HepG2 (cell line): ENCODE data around the gene KLF3. TPM values are rescaled to one million over a fixed set of nuclear protein-coding genes. Genes with fewer than 3 reads are reported as not detected.

Experiments used
- ARID5B ChIP-seq: IDR thresholded peaks from 2 replicates; pipeline ENCODE4 v1.4.0; 2020; ENCODE audit warnings: mild to moderate bottlenecking, missing genetic modification reagents
- CBFB ChIP-seq: sonication (generic); formaldehyde crosslinking; IDR thresholded peaks from 2 replicates; pipeline ENCODE4 v1.4.0; 2020; ENCODE audit warnings: missing genetic modification reagents
- CEBPG ChIP-seq: IDR thresholded peaks from 2 replicates; pipeline ENCODE4 v1.6.1; 2016
- E2F1 ChIP-seq: sonication (generic); formaldehyde crosslinking; IDR thresholded peaks from 2 replicates; pipeline ENCODE4 v1.5.0; 2020; ENCODE audit warnings: missing genetic modification reagents
- KLF12 ChIP-seq: sonication (generic); formaldehyde crosslinking; IDR thresholded peaks from 2 replicates; pipeline ENCODE4 v1.4.0; 2020; ENCODE audit warnings: missing genetic modification reagents, borderline replicate concordance
- NCOR1 ChIP-seq: fragments of 200-600 bp; sonication (generic); IDR thresholded peaks from 2 replicates; pipeline ENCODE4 v1.7.0; 2017; ENCODE audit warnings: antibody characterized with exemption, low read length, borderline replicate concordance
- PRDM4 ChIP-seq: sonication (generic); formaldehyde crosslinking; IDR thresholded peaks from 2 replicates; pipeline ENCODE4 v1.9.0; 2021; ENCODE audit warnings: missing genetic modification reagents, borderline replicate concordance
- RCOR2 ChIP-seq: IDR thresholded peaks from 2 replicates; pipeline ENCODE4 v1.6.1; 2016; ENCODE audit warnings: missing biosample characterization, missing genetic modification reagents
- SUZ12 ChIP-seq: fragments of 150-350 bp; IDR thresholded peaks from 2 replicates; pipeline ENCODE4 v1.6.1; 2014; ENCODE audit warnings: low read depth, low read length
- TBP ChIP-seq: sonication (generic); formaldehyde crosslinking; IDR thresholded peaks from 2 replicates; pipeline ENCODE4 v1.5.0; 2020; ENCODE audit warnings: missing genetic modification reagents
- XRCC5 ChIP-seq: fragments of 200-400 bp; formaldehyde crosslinking; optimal IDR thresholded peaks from 2 replicates; pipeline ENCODE3; 2017; ENCODE audit warnings: mild to moderate bottlenecking, low read length
- ZBTB25 ChIP-seq: IDR thresholded peaks from 2 replicates; pipeline ENCODE4 v1.6.1; 2018; ENCODE audit warnings: missing genetic modification reagents
- ZFP62 ChIP-seq: sonication (generic); formaldehyde crosslinking; IDR thresholded peaks from 2 replicates; pipeline ENCODE4 v1.4.0; 2020; ENCODE audit warnings: missing genetic modification reagents
- ZNF343 ChIP-seq: sonication (generic); formaldehyde crosslinking; IDR thresholded peaks from 2 replicates; pipeline ENCODE4 v1.4.0; 2020; ENCODE audit warnings: mild to moderate bottlenecking, missing genetic modification reagents
- ZNF446 ChIP-seq: sonication (generic); formaldehyde crosslinking; IDR thresholded peaks from 2 replicates; pipeline ENCODE4 v1.5.0; 2020; ENCODE audit warnings: mild to moderate bottlenecking, missing genetic modification reagents
- ZNF580 ChIP-seq: IDR thresholded peaks from 2 replicates; pipeline ENCODE4 v1.6.1; 2016; ENCODE audit warnings: low read depth, borderline replicate concordance
- ZNF687 ChIP-seq: sonication (generic); formaldehyde crosslinking; IDR thresholded peaks from 2 replicates; pipeline ENCODE4 v1.5.1; 2020; ENCODE audit warnings: mild to moderate bottlenecking, missing genetic modification reagents, moderate library complexity
- polyA plus RNA-seq, 8 experiments: library from polyadenylated mRNA; depleted of rRNA in 3 of 8; stranded (reverse) in 7 of 8; unstranded in 1 of 8; fragments of >200 nt; fragmentation: Illumina TruSeq in 4 of 8; extraction: Trizol in 4 of 8; gene quantifications; 2 replicates each; pipeline versions ENCODE4 v1.2.1 to v1.2.3, GENCODE V29; 2011 to 2016; ENCODE audit warnings: low read depth in 4 of 8, missing spikeins in 1 of 8, mixed read lengths in 1 of 8; ENCODE audit not compliant: insufficient read depth in 1 of 8
- total RNA-seq, 5 experiments: library from RNA; depleted of rRNA; stranded (reverse); fragments of >200 nt; fragmentation: Illumina TruSeq; extraction: Trizol; gene quantifications; 2 replicates each; pipeline ENCODE4 v1.2.3, GENCODE V29; 2016; ENCODE audit warnings: low read depth in 1 of 5

The KLF3 gene
- total and polyA plus RNA-seq, 2 of the 13 experiments (the other 11 are each of a cell fraction or from before 2014, with no cell fraction given) = 29.1 to 37.8 TPM

- peak; percentile 84 for TF ChIP-seq ARID5B (CRISPR knock-in tag)
- TF ChIP-seq CBFB (CRISPR knock-in tag) = no peak
- TF ChIP-seq CEBPG (CRISPR knock-in tag) = peak; percentile 90
- TF ChIP-seq ZFP62 (CRISPR knock-in tag) = no peak
- no peak for TF ChIP-seq KLF12 (CRISPR knock-in tag)
- no peak for TF ChIP-seq ZNF446
- TF ChIP-seq ZNF343 (CRISPR knock-in tag) = no peak
- peak; percentile 29 for TF ChIP-seq XRCC5
- TF ChIP-seq E2F1 (CRISPR knock-in tag) = no peak; the same call in 1 of the 2 replicates
- TF ChIP-seq NCOR1 = no peak
- no peak for TF ChIP-seq TBP (CRISPR knock-in tag)
- TF ChIP-seq SUZ12 = no peak
- TF ChIP-seq ZBTB25 (CRISPR knock-in tag) = no peak
- TF ChIP-seq ZNF687 (CRISPR knock-in tag) = no peak
- TF ChIP-seq RCOR2 (CRISPR knock-in tag) = 0 out of 2 replicates have a peak, but pooled peaks have one; percentile 28
- no peak for TF ChIP-seq ZNF580 (CRISPR knock-in tag)
- TF ChIP-seq PRDM4 = no peak
Measured at GRCh38 chr4:38621028-38621684, 42.8 kb upstream of the KLF3 start (continued).
